Natural killer cell (primary cell): Measurements from ENCODE around the gene PDE4B. TPM values are rescaled to one million over a fixed set of nuclear protein-coding genes. Genes with fewer than 3 reads are reported as not detected.
A peak's percentile ranks its signal among the peaks of the same experiment; 100 is the strongest.

Source experiments
- ATAC-seq, 3 donors: fragments of 150-1000 bp in 2 of 3; fragments of 200-7000 bp in 1 of 3; cut with Tn5 transposase; 1 replicate in 1 of 3; 2 replicates in 2 of 3; pipeline ENCODE4 v1.10.0; 2021; ENCODE audit warnings: mild to moderate bottlenecking in 2 of 3, moderate library complexity in 2 of 3
- DNase-seq, 2 donors: peaks; one replicate each; pipeline versions ENCODE4 v3.0.0 to v3.0.0-alpha.2; 2013 to 2021; ENCODE audit warnings: mixed read lengths in 1 of 2
- H3K27ac ChIP-seq: one replicate; pipeline ENCODE4 v1.5.1; 2013; ENCODE audit warnings: mild to moderate bottlenecking, low read length
- H3K27me3 ChIP-seq: one replicate; pipeline ENCODE4 v1.6.1; 2013; ENCODE audit warnings: low read length; ENCODE audit not compliant: control insufficient read depth, insufficient read depth
- H3K36me3 ChIP-seq: one replicate; pipeline ENCODE4 v1.6.1; 2013; ENCODE audit warnings: low read length; ENCODE audit not compliant: control insufficient read depth, insufficient read depth
- H3K4me1 ChIP-seq: one replicate; pipeline ENCODE4 v1.6.1; 2013; ENCODE audit warnings: low read length; ENCODE audit not compliant: control insufficient read depth, insufficient read depth
- H3K4me3 ChIP-seq: one replicate; pipeline ENCODE4 v1.5.1; 2013; ENCODE audit warnings: low read length
- H3K9me3 ChIP-seq: one replicate; pipeline ENCODE4 v1.6.1; 2013; ENCODE audit warnings: low read length; ENCODE audit not compliant: control insufficient read depth, insufficient read depth
- H3K27ac Mint-ChIP-seq, 2 donors: one replicate each; pipeline ENCODE4 v1.8.0; 2022; ENCODE audit warnings: mild to moderate bottlenecking in 2 of 2, mixed read lengths in 2 of 2, moderate library complexity in 1 of 2
- H3K27me3 Mint-ChIP-seq, 2 donors: one replicate each; pipeline ENCODE4 v1.8.0; 2022; ENCODE audit warnings: low read depth in 2 of 2, mixed read lengths in 2 of 2
- H3K36me3 Mint-ChIP-seq: one replicate; pipeline ENCODE4 v1.8.0; 2022; ENCODE audit warnings: mixed read lengths
- H3K4me1 Mint-ChIP-seq, 2 donors: one replicate each; pipeline ENCODE4 v1.8.0; 2022; ENCODE audit warnings: mixed read lengths in 2 of 2
- H3K4me3 Mint-ChIP-seq: one replicate; pipeline ENCODE4 v1.8.0; 2022; ENCODE audit warnings: mild to moderate bottlenecking, moderate library complexity, mixed read lengths
- H3K9me3 Mint-ChIP-seq, 2 donors: one replicate each; pipeline ENCODE4 v1.8.0; 2022; ENCODE audit warnings: mixed read lengths in 2 of 2
- WGBS: methylation state at CpG from one replicate; pipeline ENCODE4 v1.1.7; 2013; ENCODE audit warnings: missing lambda C conversion rate; ENCODE audit not compliant: insufficient coverage; 5-methylcytosine and 5-hydroxymethylcytosine counted together
- intact Hi-C: fragments of 100-400 bp; cut with micrococcal nuclease; formaldehyde crosslinking; loops from one replicate; pipeline ENCODE4 v1.14.2; 2022
- total RNA-seq, 4 donors: library from RNA; stranded (reverse); fragments of 120-200 nt in 1 of 4; gene quantifications; one replicate each; pipeline versions ENCODE4 v1.2.3 to v1.2.4, GENCODE V29; 2013 to 2022
- TF ChIP-seq, protein P1 (sequence below): fragments of 200-600 bp; IDR thresholded peaks from one replicate; pipeline ENCODE4 v1.8.0; 2022; ENCODE audit warnings: antibody characterized with exemption

PDE4B gene
- total RNA-seq, 3 donors from 2014 or later (not counting 1 experiment from before 2014, with no cell fraction given) = 18.0 to 42.4 (median 25.5) TPM

DNA sequence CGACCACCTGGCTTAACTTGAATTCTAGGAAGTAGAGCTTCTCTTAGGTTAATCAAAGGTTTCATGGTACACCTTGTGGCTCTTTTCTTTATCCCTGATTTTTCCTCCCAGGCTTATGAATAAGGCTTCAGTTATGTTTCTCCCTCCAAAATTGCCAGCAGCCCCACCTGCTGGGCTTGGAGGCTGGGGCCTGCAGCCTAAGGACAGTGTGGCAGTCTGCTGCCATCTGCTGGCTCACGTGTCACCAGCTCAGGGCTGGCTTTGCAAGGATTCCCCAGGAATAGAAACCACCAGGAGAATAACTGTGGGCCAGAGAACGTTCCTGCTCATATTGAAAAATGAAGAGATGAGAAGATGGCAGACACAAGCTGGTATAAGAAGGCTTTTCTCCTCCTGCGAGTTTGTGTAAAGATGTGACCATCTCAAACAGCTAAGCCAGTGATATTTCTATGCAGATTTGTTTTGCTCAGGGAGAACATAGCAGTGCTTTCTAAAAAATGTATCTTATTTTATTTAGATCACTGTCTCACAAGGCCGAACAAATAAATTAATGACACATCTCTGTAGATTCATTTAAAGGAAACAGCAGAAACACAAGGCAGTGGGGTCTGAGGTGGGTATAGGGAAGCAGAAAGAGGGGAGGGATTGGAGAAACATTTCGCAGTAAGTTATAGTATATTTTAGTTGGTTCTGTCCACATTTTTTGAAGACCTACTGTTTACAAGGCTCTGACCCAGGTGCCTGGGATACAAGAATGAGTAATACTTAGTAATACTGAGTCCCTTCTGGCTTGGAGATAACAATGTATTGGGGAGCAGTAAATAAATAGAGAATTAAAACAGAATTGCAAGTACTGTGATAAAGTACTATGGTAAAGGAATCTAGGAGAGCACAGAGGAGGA is 450.2 kb downstream of the PDE4B start:
- H3K36me3 ChIP-seq = no peaks in the 10 kb centered on the region
- H3K9me3 ChIP-seq = no peaks in the 10 kb centered on the region
- no peak overlapping the region for H3K27ac ChIP-seq
- no peaks in the 10 kb centered on the region for H3K4me1 ChIP-seq
- peaks cover 2% of the 10 kb centered on the region for H3K27me3 ChIP-seq
- H3K9me3 Mint-ChIP-seq = no peaks in the 10 kb centered on the region
- peaks cover 6 to 8% of the 10 kb centered on the region in 2 donors for H3K27me3 Mint-ChIP-seq
- no peak overlapping the region for H3K4me3 Mint-ChIP-seq
- no peak overlapping the region for H3K27ac Mint-ChIP-seq
- H3K36me3 Mint-ChIP-seq = no peaks in the 10 kb centered on the region
- DNase-seq = peak; percentile 23 to 87
- H3K4me3 ChIP-seq = no peak overlapping the region
- TF ChIP-seq, protein P1, sequence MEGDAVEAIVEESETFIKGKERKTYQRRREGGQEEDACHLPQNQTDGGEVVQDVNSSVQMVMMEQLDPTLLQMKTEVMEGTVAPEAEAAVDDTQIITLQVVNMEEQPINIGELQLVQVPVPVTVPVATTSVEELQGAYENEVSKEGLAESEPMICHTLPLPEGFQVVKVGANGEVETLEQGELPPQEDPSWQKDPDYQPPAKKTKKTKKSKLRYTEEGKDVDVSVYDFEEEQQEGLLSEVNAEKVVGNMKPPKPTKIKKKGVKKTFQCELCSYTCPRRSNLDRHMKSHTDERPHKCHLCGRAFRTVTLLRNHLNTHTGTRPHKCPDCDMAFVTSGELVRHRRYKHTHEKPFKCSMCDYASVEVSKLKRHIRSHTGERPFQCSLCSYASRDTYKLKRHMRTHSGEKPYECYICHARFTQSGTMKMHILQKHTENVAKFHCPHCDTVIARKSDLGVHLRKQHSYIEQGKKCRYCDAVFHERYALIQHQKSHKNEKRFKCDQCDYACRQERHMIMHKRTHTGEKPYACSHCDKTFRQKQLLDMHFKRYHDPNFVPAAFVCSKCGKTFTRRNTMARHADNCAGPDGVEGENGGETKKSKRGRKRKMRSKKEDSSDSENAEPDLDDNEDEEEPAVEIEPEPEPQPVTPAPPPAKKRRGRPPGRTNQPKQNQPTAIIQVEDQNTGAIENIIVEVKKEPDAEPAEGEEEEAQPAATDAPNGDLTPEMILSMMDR = peak; percentile 65
- WGBS = 53% methylated on average over 4 of the region's 6 CpGs
- intact Hi-C loops = loop anchor here (1.0 kb wide), 1 partner anchor 284 kb away; no protein-coding TSS in a partner anchor
- ATAC-seq = peak; percentile 71 to 93 (median 77)
- peaks cover 0 to 4% of the 10 kb centered on the region in 2 donors for H3K4me1 Mint-ChIP-seq

DNA sequence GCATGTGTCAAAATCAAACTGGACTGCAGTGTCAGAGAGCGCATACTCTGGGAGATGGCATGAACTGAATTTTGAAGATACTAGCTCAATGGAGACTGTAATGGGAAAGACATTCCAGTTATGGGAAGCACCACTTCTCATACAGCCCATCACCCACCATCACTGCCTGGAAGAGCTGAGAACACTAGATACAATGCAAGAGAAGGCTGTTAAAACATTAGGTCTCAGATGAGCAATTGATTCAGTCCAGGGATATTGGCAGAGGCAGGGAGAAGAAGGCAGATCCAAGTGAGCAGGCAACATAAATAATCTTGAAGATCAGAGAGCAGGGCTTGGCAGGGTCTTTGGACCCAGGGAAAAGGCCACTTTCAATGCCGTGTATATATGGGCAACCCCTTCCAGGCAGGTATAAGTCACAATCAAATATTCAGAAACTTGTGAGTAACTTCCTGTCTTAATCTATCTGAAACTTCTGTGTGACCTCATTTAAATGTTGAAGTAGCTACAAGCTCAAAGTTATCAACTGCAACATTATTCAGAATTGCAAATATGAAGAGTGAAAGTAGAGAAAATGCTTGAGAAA is 450.9 kb downstream of the PDE4B start:
- H3K27ac ChIP-seq = no peak overlapping the region
- no peaks in the 10 kb centered on the region for H3K4me1 ChIP-seq
- H3K27me3 ChIP-seq = no peaks in the 10 kb centered on the region
- no peaks in the 10 kb centered on the region for H3K9me3 ChIP-seq
- no peak overlapping the region for H3K27ac Mint-ChIP-seq
- H3K4me3 Mint-ChIP-seq = no peak overlapping the region
- no peaks in the 10 kb centered on the region for H3K36me3 ChIP-seq
- intact Hi-C loops = no loop called here
- peaks cover 0 to under 1% of the 10 kb centered on the region in 2 donors for H3K27me3 Mint-ChIP-seq
- ATAC-seq (no peak), DNase-seq (peak in 1 of 2 donors; percentile 22)
- WGBS = 63% methylated on average over 2 of the region's 2 CpGs
- H3K4me3 ChIP-seq = no peak overlapping the region
- H3K9me3 Mint-ChIP-seq = no peaks in the 10 kb centered on the region
- TF ChIP-seq, protein P1 = no peak
- H3K36me3 Mint-ChIP-seq = no peaks in the 10 kb centered on the region
- H3K4me1 Mint-ChIP-seq = peaks cover 0 to 4% of the 10 kb centered on the region in 2 donors

DNA sequence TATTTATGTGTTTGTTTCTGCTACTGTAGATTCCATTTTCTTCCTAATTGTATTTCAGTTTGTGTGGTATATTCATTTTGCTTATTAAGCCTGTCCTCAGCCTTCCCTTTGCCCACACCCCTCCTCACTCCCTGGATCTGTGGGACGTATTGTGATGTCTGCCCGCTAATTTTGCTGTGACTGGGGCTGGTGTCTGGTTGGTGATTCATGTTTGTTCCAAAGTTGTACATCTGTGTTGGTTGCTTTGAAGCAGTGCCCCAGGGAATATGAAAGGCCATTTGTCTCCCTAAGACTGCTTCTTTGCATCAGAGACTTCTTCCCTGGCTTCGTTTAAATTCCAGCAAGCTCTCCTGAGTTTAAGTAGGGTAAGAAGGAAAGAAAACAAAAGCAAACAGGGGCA is 451.7 kb downstream of the PDE4B start:
- H3K9me3 ChIP-seq = no peaks in the 10 kb centered on the region
- no peaks in the 10 kb centered on the region for H3K36me3 Mint-ChIP-seq
- intact Hi-C loops = no loop called here
- ATAC-seq (no peak), DNase-seq (no peak)
- no peaks in the 10 kb centered on the region for H3K4me1 ChIP-seq
- TF ChIP-seq, protein P1 = no peak
- no peaks in the 10 kb centered on the region for H3K9me3 Mint-ChIP-seq
- peaks cover 0 to 4% of the 10 kb centered on the region in 2 donors for H3K4me1 Mint-ChIP-seq
- no peaks in the 10 kb centered on the region for H3K36me3 ChIP-seq
- WGBS = 94% methylated on average over 3 of the region's 3 CpGs
- H3K4me3 Mint-ChIP-seq = no peak overlapping the region
- H3K27me3 ChIP-seq = no peaks in the 10 kb centered on the region
- no peak overlapping the region for H3K27ac Mint-ChIP-seq
- no peak overlapping the region for H3K4me3 ChIP-seq
- no peaks in the 10 kb centered on the region for H3K27me3 Mint-ChIP-seq
- H3K27ac ChIP-seq = no peak overlapping the region
